ENCODE results near the gene C2orf49. TPM values are rescaled to one million over a fixed set of nuclear protein-coding genes. Genes with fewer than 3 reads are reported as not detected.
"Not testable (repeated sequence)": the region's sequence is repeated elsewhere in the genome, so short reads cannot be mapped to it uniquely, and the experiment has no call there.

Gene C2orf49
- total RNA-seq, 2 donors from 2014 or later: 12.2 TPM

- intact Hi-C loops (cut with DNase I, micrococcal nuclease): no loop called here
- no peak for ATAC-seq
- no peak for DNase-seq
These were observed 22.0 kb upstream of the C2orf49 start for GRCh38 chr2:105315314-105315713.

GRCh38 chr2:105317937-105318336, 19.4 kb upstream of the C2orf49 start:
- intact Hi-C loops (cut with DNase I, micrococcal nuclease): no loop called here
- DNase-seq (no peak), ATAC-seq (no peak)

GRCh38 chr2:105320651-105321215, 16.6 kb upstream of the C2orf49 start:
- intact Hi-C loops (cut with DNase I, micrococcal nuclease): no loop called here
- DNase-seq (no peak), ATAC-seq (no peak)

DNA sequence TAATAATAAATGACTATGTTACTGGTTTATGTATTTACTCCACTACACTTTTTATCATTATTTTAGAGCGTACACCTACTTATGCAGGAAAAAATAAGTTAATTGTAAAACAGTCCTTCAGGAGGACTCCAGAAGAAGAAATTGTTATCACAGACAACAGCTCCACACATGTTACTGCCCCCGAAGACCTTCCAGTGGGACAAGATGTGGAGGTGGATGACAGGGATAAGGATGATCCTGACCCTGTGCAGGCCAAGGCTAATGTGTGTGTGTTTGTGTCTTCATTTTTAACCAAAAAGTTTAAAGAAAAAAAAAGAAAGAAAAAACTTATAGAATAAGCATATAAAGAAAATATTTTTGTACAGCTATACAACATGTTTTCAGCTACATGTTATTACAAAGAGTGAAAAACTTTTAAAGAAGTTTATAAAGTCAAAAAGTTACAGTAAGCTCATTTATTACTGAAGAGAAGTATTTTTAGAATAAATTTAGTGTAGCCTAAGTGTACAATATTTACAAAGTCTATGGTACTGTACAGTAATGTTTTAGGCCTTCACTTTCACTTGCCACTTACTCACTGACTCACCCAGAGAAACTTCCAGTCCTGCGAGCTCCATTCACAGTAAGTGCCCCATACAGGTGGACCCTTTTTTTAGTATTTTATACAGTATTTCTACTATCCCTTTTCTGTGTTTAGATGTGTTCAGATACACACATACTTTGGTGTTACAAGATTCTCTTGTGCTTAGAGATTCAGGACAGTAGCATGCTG, 15.3 kb upstream of the C2orf49 start:
- no peak for ATAC-seq
- intact Hi-C loops (cut with DNase I, micrococcal nuclease): no loop called here

DNA sequence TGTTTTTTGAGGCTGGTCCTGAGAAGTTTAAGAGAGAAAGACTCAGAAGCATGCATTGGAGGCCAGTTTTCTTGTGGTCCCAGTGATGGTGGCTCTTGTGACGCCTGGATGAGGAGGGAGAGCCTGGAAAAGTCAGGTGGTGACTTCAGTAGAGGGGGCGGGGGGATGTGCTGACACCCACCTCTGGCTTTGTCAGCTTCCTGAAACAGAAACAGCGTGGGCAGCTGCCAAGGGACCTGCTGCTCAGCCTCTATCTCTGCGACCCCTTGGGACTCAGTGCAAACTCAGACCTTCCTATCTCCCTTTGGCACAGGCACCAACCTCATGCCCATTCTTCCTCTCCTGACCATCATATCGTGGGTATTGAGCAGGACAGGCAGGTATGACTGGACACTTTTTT, 14.2 kb upstream of the C2orf49 start:
- ATAC-seq: no peak
- intact Hi-C loops (cut with DNase I, micrococcal nuclease): no loop called here
- no peak for DNase-seq

More for the DNA sequence above, 15.3 kb upstream of the C2orf49 start:
- no peak for DNase-seq

GRCh38 chr2:105324101-105324500, 13.2 kb upstream of the C2orf49 start:
- ATAC-seq (no peak), DNase-seq (no peak)
- intact Hi-C loops (cut with DNase I, micrococcal nuclease): no loop called here

GRCh38 chr2:105324732-105325131, 12.6 kb upstream of the C2orf49 start:
- DNase-seq (no peak), ATAC-seq (no peak)
- intact Hi-C loops (cut with DNase I, micrococcal nuclease): no loop called here

DNA sequence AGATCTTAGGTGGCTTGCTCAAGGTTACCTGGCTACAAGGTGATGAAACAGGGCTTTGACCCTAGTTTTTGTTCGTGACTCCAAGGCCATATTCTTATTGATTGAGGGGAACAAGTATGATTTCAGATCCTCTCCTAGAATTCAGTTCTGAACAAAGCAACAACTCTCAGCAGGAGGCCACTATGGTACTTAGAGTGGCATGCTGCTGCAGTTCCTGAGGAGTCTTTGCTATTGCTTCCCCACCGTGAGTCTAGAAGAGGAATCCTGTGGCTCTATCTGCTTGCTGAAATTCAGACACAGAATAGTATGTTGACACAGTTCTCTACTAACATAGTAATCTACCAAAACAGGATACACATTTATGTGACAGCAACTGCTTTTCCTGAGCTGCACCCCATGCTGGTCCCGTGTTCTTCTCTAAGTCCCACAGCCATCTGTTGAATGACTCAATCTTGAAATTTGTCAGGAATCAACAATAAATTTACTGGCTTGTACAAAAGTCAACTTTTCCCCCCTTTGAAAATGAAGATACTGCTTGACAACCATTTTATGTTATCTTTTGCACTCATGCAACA, 11.9 kb upstream of the C2orf49 start:
- ATAC-seq: no peak
- intact Hi-C loops (cut with DNase I, micrococcal nuclease): no loop called here
- DNase-seq: no peak

DNA sequence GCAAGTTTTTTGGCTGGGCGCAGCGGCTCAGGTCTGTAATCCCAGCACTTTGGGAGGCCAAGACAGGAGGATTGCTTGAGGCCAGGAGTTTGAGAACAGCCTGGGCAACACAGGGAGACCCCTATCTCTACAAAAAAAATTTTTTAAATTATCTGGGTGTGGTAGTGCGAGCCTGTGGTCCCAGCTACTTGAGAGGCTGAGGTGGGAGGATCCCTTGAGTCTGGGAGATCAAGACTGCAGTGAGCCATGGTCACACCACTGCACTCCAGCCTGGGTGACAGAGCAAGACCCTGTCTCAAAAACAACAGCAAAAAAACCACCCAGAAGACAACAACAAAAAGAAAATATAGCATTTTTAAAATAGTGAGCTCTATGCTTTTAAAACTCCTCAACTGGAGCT, 10.1 kb upstream of the C2orf49 start:
- ATAC-seq; intact Hi-C loops (cut with DNase I, micrococcal nuclease); DNase-seq: not testable (repeated sequence)

- DNase-seq (no peak), ATAC-seq (no peak)
- intact Hi-C loops (cut with DNase I, micrococcal nuclease): no loop called here
These were observed 9.7 kb upstream of the C2orf49 start for GRCh38 chr2:105327690-105328089.

DNA sequence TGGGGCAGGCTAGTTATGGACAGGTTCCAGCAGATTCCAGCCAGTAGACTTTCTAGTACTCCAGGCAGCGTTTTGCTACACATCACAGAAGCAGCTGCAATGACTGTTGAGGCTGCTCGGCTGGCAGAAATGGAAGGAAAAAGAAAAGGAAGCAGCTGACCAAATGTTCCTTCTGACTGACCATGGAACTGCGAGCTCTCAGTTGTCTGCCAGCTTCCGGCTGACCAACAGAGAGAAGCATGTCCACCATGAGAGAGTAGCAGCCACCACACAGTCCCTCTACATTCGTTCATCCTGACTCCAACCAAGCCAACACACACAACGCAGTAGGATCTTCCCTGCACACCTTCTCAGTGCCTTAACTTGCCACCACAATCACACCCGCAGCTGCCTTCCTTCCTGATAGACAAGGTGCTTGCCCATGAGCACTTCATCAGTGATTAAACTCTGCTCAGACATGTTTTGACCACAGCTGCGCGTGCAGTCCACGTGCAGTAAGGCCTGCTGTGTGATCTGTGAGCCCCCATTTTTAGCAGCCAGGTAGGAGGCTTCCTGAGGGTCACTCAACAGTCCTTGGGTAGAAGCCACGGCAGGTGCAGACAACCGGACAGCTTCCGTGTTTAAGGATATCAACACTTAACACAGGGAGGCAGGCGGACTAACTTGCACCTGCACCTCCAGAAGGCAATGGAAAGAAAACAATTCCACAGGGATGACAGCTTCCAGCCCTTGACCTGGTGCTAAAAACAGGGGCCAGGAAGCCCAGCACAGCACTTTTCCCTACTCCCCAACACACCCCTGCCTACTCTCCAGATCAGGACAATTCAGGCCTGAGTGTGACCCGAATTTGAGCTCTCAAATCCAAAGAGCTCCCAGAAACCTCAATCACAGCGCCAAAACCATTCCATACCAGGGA, 8.8 kb upstream of the C2orf49 start:
- DNase-seq: peak; percentile 45 to 52
- intact Hi-C loops (cut with DNase I, micrococcal nuclease): no loop called here
- peak; percentile 58 for ATAC-seq

GRCh38 chr2:105329197-105329554, 8.2 kb upstream of the C2orf49 start:
- intact Hi-C loops (cut with DNase I, micrococcal nuclease): no loop called here
- ATAC-seq: peak; percentile 21
- peak; percentile 28 to 41 for DNase-seq

GRCh38 chr2:105329561-105330495, 7.5 kb upstream of the C2orf49 start, which contains the start of gene TGFBRAP1:
Gene TGFBRAP1 (minus strand): TSS chr2:105329735. CDS start chr2:105308301, 21,434 bp downstream.
- ATAC-seq: peak; percentile 87
- intact Hi-C loops (cut with DNase I, micrococcal nuclease): no loop called here
- DNase-seq: peak; percentile 30 to 69

GRCh38 chr2:105330681-105331375, 6.5 kb upstream of the C2orf49 start:
- intact Hi-C loops (cut with DNase I, micrococcal nuclease): no loop called here
- DNase-seq (no peak), ATAC-seq (peak; percentile 16)

DNA sequence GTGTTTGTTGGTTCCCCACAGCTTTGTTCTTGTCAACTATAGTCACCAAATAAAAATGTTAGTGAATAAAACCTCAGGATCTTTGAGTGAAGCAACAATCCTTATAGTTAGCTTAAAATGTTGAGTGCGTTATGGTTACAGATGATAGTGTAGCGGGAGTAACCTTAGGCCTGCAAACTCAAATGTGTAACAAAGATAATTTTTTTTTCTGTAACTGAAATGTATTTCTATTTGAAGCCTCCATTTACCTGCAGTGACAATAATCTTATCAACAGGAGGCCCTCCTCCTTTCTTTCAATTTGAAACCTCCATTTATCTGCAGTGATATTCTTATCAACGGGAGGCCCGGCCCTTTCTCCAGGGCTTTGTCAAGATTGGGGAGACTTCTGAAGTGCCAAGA, 3.1 kb upstream of the C2orf49 start:
- DNase-seq (no peak), ATAC-seq (no peak)
- intact Hi-C loops (cut with DNase I, micrococcal nuclease): no loop called here

DNA sequence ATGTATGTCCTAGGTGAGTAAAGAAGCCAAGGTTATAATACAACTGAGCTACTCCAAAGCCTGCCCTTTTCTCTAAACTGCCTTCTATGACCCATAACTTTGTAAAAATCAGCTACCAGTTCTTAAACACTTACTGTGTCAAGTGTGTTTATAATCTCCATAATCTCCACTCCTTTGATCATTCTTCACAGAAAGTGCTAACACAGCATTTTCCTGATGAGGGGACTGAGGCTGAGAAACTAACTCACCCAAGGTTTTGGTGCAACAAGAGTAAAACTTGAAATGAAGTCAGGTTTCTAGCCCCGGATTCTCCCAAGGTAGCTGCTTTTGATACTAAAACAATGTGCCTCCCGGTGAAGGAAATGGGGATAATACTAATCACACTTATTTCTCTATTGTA, 1.9 kb upstream of the C2orf49 start:
- intact Hi-C loops (cut with DNase I, micrococcal nuclease): no loop called here
- DNase-seq: no peak

GRCh38 chr2:105336786-105337121, 586 bp upstream of the C2orf49 start:
- intact Hi-C loops (cut with DNase I, micrococcal nuclease): no loop called here
- DNase-seq (no peak), ATAC-seq (no peak)

More for the DNA sequence above, 1.9 kb upstream of the C2orf49 start:
- ATAC-seq: no peak

- peak; percentile 49 for ATAC-seq
- intact Hi-C loops (cut with DNase I, micrococcal nuclease): no loop called here
These were observed 663 bp downstream of the C2orf49 start for GRCh38 chr2:105338020-105338385.

More at GRCh38 chr2:105338020-105338385, 663 bp downstream of the C2orf49 start:
- DNase-seq: no peak

Measured in left colon (tissue), 2 donors.